ENCODE results near the gene PAK1. TPM values are rescaled to one million over a fixed set of nuclear protein-coding genes. Genes with fewer than 3 reads are reported as not detected.

PAK1 gene
- polyA plus RNA-seq, 1 donor: 102 TPM

DNA sequence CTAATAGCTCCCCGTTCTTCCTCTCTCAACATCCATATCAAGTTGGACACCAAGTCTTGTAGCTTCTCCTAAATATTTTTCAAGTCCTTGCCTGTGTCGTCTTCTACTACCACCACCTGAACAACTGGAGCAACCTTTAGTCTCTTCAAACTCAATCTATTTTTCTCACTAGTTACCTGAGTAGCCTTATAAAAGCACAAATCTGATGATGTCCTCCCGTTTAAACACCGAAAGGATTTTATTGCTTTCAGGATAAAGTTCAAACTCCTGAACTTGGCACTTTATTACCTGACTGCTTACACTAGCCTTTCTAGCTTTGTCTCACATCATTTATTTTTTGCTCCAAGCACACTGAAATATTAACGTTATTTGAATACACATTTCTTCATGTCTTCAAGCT, 1.3 kb upstream of the PAK1 start:
- DNase-seq: no peak

DNA sequence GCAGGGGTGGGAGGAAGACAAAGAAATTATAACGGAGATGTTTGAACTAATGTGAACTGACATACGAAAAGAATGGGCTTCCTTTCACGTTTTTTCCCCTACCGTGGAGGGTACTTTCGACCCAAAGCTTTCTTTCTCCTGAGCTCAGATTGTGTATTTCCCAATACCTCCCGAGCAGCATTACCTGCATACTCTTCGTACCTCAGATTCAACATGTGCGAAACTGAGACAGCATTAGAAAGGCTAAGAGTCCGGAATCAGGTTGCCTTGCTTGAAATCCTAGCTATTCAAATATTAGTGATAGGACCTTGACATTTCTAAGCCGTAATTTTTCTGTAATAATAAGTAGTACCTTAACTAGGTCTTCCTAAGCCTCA, 778 bp upstream of the PAK1 start:
- DNase-seq: no peak

DNA sequence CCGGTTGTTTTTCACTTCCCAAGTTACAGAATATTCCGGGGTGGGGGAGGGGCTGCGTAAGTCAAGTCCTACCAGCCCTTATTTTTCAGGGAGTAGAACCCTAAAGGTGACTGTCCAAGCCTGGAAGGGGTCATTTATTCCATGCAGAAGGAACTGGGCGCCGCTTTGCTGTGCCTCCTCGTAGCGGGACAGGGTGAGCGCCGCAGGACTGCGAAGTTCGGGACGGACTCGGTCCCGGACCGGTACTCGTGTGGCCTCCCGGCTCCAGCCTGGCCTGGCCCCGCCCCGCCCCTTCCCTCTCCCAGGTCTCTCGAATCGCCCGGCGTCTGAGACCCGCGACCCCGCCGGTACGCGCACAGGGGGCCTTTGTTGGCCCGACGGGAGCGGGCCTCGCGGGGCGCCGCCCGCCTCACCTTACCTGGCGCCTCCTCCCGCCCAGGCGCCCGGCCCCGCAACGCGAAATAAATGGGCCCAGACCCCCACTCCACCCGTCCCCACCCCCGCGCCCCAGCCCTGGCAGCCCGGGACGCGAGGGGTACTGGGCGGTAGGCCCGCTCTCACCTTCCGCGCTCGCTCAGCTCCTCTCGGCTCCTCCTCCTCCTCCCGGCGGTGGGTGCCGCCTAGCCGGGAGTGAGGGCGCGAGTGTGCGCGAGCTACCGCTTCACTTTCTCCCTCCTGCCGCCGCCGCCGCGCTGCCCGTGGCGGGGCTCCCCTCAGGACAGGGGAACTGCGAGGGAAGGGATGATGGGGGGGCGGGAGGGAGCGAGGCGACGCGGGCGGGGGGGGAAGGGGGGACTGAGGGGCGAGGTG, 698 bp downstream of the PAK1 start:
- peak; percentile 46 for DNase-seq

DNA sequence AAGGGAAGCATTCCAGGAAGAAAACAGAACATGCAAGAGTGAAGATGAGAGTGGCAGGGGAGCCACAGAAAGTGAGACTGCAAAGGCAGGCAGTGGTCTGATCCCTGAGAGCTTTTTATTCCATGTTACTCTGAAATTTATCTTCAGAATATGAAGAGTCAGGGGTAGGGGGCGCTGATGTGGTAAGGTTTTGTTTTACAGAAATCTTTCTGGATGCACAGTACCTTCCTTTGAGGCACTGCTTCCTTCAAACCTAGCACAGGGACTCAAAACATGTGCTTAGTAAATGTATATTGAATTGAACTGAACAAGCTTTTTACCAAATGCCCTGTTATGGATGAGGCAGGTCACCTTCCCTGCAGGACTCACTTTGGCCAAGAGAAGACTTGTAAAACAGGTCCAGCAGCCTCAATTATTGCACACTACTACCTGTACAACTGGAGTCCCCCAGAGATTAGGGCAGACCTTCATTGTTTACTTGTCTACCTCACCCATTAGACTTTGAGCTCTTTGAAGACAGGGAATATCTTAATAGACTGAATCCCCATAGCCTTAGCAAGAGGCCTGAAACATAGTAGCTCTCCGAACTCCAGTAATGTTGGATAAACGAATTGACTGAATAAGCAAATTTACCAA, 2.2 kb downstream of the PAK1 start:
- DNase-seq: peak; percentile 39

DNA sequence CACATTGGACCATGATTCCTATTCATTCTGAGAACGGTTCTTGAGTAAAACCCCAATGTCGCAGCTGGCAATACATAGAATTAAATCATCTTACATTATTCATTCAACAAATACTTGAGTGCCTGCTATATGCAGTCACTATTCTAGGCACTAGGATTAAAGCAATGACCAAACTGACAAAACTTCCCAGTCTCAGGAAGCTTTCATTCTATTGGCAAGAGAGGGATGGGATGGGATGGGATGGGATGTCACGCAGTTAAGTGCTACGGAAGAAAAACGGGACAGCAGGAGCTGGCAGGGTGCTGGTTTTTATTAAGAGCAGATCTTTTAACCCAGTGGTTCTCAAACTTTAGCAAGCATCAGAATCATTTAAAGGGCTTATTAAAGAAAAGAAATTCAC, 2.9 kb downstream of the PAK1 start:
- DNase-seq: no peak

DNA sequence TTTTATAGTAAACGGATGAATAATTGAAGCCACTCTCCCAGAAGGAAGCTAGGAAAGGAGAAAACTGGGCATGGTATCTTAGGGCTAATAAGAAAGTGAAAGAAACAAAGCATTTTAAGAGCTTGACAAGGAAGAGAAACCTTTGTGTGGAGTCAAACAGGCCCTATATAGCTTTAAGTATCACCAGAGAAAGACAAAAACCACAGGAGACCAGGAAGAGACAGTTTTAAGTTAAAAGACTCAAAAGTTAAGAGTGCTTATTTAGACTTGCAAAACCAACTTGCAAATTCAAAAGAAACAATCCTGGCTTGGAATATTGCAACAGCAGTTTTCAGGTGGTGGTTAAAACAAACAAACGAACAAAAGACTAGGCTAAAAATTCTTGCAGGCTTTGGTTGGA, 3.4 kb downstream of the PAK1 start:
- no peak for DNase-seq

DNA sequence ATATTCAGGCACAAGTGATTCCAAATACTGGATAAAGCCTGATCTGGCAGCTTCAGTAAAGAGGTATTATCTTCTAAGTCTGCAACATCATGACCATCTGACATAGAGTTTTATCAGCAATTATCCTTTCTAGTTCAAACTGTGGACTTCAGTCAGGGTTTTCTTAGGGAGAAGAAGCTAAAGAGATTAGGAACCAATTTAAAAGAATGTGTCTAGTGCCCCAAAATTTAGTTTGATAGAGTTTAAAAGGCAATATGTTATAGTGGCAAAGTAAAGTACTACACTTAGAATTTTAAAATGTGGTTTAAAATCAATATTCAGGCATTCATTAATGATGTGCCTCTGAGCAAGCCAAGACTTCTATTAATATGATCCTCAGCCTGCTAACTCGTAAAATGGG, 5.4 kb downstream of the PAK1 start:
- DNase-seq: no peak

DNA sequence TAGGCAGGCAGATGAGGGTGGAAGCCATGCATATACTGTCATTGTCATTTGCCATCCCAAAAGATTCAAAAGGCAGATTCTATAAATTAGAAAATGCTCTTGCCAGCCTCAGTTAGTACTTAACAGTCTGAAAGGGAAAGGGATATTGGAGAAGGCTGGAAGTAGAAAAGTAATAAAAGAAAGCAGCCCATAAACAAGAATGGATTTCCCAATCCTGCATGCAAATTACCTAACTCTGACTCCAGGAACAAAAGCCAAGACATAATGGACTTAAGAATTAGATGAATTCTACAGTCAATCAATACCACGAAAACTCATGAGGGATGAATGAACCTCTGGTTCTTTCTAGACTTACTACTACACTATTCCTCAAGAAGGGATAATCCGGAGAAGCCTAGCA, 5.9 kb downstream of the PAK1 start:
- no peak for DNase-seq

DNA sequence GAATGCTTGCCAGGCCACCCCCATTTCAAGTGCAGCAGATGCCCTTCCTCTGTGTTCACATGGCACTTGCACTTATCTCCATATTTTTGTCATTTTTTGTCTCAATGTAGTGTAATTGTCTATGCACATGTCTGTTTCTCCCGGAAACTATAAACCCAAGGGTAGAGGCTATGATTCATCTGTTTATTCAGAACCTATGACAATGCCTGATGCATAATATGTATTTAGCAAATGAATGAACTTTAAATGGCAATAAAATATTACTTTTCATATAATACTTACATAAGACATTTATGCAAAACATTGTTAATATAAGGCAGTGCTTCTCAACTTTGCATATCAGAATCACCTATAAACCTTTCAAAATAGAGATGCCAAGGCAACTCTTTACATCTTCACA, 6.7 kb downstream of the PAK1 start:
- no peak for DNase-seq

DNA sequence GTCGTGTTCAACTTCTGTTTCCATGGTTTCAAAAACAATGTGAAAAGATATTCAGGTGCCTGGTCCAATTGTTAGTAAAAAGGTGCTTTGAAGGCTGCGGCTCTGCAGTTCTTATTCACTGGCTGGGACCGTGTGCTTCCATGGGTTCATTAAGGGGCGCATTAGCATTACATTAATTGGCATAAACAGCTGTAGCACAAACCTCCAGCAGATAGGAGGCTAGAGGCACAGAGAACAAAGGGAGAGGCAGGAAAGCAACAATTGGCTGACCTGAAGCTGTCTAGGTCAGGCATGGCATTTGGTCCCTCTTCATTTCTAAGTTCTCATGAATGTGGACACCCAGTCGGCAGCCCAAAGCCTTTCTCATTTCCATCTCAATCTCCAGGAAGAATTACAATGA, 16.6 kb downstream of the PAK1 start:
- DNase-seq: no peak

DNA sequence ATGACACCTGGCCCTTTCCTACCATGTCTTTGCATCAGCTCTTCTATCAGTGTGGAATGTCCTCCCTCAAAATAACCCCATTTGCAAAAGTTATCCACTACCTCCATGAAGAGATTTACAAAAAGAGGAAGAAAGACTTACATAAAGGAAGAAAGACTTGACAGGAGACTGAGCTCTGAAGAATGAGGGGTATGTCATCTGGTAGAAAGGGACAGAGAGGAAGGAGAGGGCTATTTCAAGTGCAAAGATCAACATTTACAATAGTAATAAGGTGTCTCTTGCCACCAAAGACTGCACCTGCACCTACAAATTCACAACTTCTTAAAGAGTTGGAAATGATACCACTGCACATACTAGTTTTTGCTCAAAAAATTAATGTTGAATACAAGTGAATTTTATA, 18.2 kb downstream of the PAK1 start:
- DNase-seq: no peak

DNA sequence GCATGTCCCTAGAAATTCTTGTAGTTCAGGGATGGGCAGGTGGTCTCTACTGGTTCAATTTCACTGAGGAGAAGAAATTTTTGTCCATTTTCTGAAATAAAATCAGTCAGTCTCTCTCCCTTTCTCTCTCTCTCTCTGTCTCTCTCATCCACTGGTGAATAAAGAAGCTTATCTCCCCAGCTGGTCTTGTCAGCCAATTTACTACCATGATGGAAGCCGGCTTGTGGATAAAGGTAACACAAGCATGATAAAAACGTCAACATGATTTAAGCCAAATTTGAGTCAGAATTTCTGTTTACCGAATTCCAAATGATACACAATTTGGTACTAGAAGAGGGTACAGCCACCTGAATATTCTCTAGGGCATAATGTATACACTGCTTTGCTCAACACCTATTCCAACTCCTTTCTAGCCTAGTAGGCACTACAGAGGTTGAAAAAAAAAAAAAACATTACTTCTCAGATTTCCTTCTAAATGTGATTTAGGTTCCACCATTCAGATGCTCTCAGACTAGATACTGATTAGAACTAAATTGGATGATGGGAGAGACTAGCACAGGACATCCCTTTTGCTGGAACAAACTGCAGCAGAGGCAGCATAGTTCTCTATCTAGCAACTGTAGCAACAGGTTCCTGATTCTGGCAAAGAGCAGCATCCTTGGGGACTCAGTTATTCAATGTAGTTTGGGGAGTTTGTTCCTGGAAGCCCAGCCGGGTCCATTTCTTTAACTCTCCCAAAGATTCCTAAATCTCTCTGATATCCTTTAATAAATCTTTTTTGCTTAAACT, 18.8 kb downstream of the PAK1 start:
- DNase-seq: peak; percentile 25

DNA sequence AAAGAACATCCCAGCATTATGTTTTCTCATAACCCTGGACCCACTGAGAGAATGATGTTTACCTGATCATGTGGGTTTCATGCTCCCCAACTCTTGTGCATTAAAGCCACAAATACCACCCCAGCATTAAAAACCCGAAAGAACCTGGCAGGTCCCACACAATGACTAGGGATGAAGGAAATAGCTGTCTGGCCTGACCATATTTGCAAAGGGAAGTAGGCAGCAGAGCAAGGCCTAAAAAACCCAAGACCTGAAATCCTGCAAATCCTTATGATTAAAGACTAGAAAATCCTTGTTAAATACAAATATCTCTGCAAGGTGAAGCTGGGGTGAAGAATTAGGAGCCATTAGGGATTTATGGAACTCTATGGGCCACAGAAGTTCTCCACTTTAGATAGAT, 23.7 kb downstream of the PAK1 start:
- no peak for DNase-seq

DNA sequence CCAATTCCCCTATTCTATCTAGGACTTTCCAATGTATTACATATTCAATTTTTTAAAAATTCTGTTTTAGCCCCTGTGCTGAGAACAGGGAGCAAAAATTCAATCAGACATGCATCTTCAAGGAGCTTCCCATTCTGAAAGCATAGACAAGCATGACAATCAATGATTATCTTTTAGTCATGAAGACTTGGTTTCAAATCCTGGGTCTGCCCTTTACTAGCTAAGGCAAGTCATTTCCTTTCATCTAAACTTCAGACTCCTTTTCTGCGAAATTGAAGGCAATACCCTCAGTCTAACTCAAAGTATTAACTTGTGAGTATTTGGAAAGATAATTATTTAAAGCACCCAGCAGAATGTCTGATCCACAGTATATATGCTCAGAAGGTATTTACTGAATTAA, 24.1 kb downstream of the PAK1 start:
- no peak for DNase-seq

DNA sequence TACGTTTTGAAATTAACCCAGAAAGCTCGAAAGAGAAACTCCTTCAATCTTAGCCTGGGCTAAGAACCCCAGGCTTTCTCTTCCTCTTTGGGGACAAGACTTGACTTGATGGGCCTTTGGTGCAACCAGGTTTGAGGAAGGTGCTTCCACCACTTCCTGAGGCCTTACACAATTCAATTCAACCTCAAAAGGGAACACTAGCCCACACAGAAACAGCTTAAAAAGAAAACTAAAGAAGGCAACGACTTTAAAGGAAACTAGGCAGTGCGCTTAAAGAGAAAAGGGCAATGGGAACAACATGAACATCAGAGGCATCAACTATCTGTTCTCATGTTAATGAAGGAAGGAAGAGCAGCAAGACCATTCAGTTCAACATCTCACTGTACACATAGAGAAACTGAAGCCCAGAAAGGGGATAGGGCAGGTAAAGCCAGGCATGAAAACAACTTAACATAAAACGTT, 24.8 kb downstream of the PAK1 start:
- DNase-seq: no peak

DNA sequence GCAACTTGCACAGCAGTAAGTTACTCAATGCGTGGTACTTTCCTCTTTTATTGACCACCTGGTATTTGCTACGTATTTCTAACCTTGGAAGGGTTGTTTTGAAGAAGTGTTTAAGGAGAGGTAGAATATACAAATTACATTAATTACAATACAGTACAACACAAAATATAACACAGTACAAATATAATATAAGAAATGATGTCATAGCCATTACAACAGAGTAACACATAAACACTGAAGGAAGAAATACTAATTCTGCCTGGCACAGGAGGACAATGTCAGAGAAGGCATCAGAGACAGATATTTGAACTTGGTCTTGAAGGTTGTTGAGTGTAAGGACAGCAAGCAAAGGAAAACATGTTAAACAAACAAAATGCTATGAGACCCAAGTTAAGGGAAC, 25.6 kb downstream of the PAK1 start:
- no peak for DNase-seq

DNA sequence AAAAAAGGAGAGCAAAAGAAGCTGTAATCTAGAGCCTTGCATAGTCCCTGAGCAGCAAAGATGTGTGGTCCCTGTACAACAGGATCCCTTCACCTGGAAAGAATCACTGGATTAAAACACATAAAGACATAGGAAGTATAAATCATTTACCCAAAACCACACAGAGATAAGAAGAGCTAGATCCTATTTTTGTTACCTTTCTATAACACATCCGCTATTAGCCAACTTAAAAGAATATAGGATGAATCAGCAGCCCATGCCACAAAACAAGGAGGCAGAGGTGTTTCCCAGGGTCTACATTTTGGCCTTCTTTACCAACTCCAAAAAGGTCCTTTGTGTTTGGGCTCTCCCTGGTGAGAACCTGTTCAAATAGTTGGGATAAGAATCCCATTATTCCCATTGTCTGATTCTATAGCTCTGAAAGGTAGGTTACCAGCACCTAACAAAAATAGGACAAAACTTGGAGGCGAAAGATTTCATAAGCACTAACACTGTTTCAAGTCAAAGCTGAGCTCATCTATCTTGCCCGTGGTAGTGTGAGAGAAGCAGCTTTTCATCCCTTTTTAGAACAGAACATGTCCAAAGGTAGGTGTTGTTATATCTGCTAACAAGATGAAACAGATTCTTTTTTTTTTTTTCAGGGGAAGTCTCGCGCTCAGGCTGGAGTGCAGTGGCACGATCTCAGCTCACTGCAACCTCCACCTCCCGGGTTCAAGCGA, 26.8 kb downstream of the PAK1 start:
- no peak for DNase-seq

DNA sequence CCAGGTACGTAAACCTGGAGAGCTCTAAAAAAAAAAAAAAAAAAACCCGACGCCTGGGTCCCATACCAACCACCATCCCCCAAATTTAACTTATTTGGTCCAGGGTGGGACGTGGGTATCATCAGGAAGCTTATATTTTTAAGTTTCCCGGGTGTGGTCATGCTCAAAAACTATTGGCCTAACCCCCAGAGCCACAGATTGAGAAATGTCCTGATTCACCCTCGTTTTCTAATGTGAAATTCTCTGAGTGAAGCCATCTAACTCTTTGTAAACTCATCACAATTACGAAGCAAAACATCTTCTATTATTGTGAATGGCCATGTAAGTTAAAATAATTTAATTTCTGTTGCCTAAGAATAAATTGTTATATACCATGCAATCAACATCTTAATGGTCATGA, 29.6 kb downstream of the PAK1 start:
- DNase-seq: no peak

DNA sequence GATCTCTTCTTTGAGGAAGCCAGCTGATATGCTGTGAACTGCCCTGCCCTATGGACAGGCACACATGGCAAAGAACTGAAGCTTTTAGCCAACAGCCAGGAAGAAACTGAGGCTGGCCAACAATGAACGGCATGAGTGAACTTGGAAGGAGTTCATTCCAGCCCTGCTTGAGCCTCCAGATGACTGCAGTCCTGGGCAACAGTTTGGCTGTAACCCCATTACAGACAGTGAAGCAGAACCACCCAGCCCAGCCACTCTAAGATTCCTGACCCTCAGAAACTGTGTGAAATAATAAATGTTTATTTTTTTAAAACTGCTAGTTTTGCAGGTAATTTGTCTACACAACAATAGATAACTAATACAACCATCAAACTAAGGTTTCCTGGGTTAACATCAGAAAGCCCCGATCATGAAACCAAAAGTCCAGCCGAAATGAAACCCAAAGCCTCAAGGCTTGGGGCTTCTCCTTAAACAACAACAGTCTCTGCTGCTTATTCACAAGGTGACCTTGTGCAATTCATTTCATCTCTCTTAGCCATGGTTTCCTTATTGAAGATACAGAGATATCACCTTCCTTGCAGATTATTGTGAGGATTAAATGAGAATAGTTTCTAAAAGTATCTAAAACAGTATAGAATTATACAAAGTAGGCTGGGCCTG, 31.4 kb downstream of the PAK1 start:
- DNase-seq: no peak

DNA sequence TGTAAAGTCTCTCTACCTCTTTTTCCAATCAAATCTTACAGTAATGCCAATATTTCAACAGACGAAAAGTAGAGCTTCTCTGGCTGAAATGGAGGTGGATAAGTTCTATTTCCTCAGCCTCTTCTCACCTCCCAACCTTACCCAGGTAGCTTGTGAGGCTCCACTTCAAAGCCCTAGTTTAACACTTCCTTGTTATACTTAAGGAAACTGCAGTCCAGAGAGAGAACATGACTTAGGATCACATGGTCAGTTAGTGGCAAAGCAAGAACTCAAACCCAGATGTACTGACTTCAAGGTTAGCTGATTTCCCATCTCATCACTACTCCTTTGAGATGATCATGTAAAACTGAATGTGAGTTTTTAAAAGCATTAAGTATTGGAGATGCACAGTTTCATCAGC, 32.5 kb downstream of the PAK1 start:
- no peak for DNase-seq

DNA sequence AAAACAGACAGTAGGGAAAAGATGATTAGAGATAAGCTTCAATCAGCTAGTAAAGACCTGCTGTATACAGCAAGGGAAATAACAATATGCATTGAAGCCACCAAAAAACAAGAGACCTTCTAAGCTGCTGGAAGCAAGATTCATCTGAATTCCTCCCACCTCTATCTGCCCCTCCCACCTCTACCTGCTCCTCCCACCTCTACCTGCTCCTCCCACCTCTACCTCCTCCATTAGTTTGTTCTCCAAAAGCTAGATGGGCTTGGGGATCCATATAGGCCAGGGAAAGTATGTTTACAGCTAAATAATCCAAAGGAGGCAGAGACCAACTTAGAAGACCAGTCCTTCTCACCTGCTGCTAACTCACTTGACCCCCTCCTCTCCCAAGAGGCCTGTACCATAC, 33.2 kb downstream of the PAK1 start:
- DNase-seq: no peak

DNA sequence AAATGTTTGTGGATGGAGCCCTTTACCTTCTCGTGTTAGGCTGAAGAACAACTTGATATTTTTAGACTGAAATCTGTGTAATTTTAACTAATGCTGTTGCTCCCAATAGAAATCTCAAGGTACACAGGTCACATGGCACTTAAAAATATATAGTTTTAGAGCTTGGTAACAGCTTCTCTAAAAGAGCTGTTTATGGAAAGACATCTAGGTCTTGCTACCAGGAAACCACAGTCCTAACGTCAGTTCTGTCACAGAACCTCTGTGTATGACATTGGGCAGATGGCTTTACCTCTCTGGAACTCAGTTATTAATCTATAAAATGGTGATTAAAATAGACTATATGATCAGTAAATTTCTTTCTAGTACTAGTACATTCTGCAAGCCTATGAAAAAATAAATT, 35.4 kb downstream of the PAK1 start:
- no peak for DNase-seq
